Caco-2 (cell line): ENCODE data around the gene TWIST2. TPM values are rescaled to one million over a fixed set of nuclear protein-coding genes. Genes with fewer than 3 reads are reported as not detected.

Experiments used
- BruUV-seq: library from RNA; stranded (reverse); fragments of 400-500 nt; replicated peaks from 2 replicates; lab custom pipeline; 2021; lab: Mats Ljungman, UMichigan
- CTCF ChIA-PET: fragments of 300-600 bp; sonication (Branson Sonifier 250); formaldehyde crosslinking; loops from one replicate; lab custom pipeline; 2022; ENCODE audit warnings: antibody characterized with exemption; lab: Charles Lee
- POLR2A ChIA-PET: fragments of 300-600 bp; sonication (Branson Sonifier 250); formaldehyde crosslinking; loops from one replicate; lab custom pipeline; 2022; ENCODE audit warnings: antibody characterized with exemption; lab: Charles Lee
- DNase-seq, 2 experiments: peaks; one replicate each; pipeline versions ENCODE4 v3.0.0 to v3.0.0-alpha.2; 2020 to 2022
- H3K27me3 ChIP-seq: replicated peaks from 2 replicates; pipeline ENCODE4 v1.6.0; 2011; ENCODE audit warnings: low read length; ENCODE audit not compliant: control insufficient read depth, insufficient read depth
- H3K36me3 ChIP-seq: 2 replicates; pipeline ENCODE4 v1.5.1; 2011; ENCODE audit warnings: low read length; ENCODE audit not compliant: control insufficient read depth, insufficient read depth
- H3K4me1 ChIP-seq: fragments of 250-450 bp; sonication (Bioruptor Pico); 2 replicates; pipeline ENCODE4 v1.5.1; 2020; ENCODE audit warnings: mild to moderate bottlenecking
- H3K4me3 ChIP-seq: 2 replicates; pipeline ENCODE4 v1.5.1; 2011; ENCODE audit warnings: low read depth, mild to moderate bottlenecking, control low read depth, low read length
- H3K9me3 ChIP-seq: fragments of 250-450 bp; sonication (Bioruptor Pico); 2 replicates; pipeline ENCODE4 v1.5.1; 2020; ENCODE audit warnings: mild to moderate bottlenecking, moderate library complexity
- H3K27ac Mint-ChIP-seq: one replicate; pipeline ENCODE4 v1.8.0; 2022; ENCODE audit warnings: mixed read lengths; ENCODE audit not compliant: unreplicated experiment
- H3K27me3 Mint-ChIP-seq: one replicate; pipeline ENCODE4 v1.8.0; 2022; ENCODE audit warnings: mixed read lengths; ENCODE audit not compliant: insufficient read depth, unreplicated experiment
- H3K36me3 Mint-ChIP-seq: one replicate; pipeline ENCODE4 v1.8.0; 2022; ENCODE audit warnings: mild to moderate bottlenecking, mixed read lengths; ENCODE audit not compliant: insufficient read depth, unreplicated experiment
- H3K4me1 Mint-ChIP-seq: one replicate; pipeline ENCODE4 v1.8.0; 2022; ENCODE audit warnings: low read depth, mixed read lengths; ENCODE audit not compliant: unreplicated experiment
- H3K4me3 Mint-ChIP-seq: one replicate; pipeline ENCODE4 v1.8.0; 2022; ENCODE audit warnings: mild to moderate bottlenecking, moderate library complexity, mixed read lengths; ENCODE audit not compliant: unreplicated experiment
- H3K9me3 Mint-ChIP-seq: one replicate; pipeline ENCODE4 v1.8.0; 2022; ENCODE audit warnings: mixed read lengths; ENCODE audit not compliant: unreplicated experiment
- CTCF ChIP-seq, 2 experiments: fragments of 200-600 bp in 1 of 2; IDR thresholded peaks; 1 replicate in 1 of 2; 2 replicates in 1 of 2; pipeline versions ENCODE4 v1.5.1 to v1.8.0; 2011 to 2022; ENCODE audit warnings: antibody characterized with exemption in 1 of 2, control low read depth in 1 of 2, inconsistent platforms in 1 of 2, low read depth in 1 of 2, low read length in 1 of 2, mild to moderate bottlenecking in 1 of 2, moderate library complexity in 1 of 2; ENCODE audit not compliant: insufficient read depth in 1 of 2, severe bottlenecking in 1 of 2, unreplicated experiment in 1 of 2
- intact Hi-C: fragments of 100-400 bp; cut with micrococcal nuclease; formaldehyde crosslinking; loops from one replicate; pipeline ENCODE4 v1.10.0; 2022; ENCODE audit not compliant: unreplicated experiment
- total RNA-seq: library from RNA; stranded (reverse); gene quantifications from 2 replicates; pipeline ENCODE4 v1.2.3, GENCODE V29; 2022

Gene TWIST2
- total RNA-seq, 1 experiment from 2014 or later = not detected

DNA sequence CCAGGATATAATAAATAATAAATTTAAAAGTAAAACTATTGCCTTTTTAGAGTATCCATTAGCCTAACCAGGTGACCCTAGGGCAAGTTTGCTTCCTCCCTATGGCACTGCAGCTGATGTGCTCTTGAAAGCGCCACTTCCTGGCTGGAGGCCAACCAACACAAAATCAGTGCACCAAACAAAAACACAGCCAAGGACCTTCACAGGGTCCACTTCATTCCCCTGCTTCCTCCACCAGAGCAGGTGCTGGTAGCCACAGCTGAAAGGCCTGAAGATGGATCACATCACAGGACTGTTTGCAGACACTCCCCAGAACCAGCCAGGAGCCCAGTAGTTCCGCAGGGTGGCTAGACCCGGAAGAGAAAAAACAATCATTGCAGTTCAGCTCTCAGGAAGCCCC is 108.8 kb downstream of the TWIST2 start:
- H3K27me3 Mint-ChIP-seq = peaks cover 3% of the 10 kb centered on the region
- intact Hi-C loops = no loop called here
- no peaks in the 10 kb centered on the region for H3K9me3 ChIP-seq
- H3K4me3 ChIP-seq = no peak overlapping the region
- no peaks in the 10 kb centered on the region for H3K9me3 Mint-ChIP-seq
- no peaks in the 10 kb centered on the region for H3K36me3 Mint-ChIP-seq
- no peaks in the 10 kb centered on the region for H3K36me3 ChIP-seq
- no peaks in the 10 kb centered on the region for H3K27me3 ChIP-seq
- H3K4me1 Mint-ChIP-seq = no peaks in the 10 kb centered on the region
- no peak for DNase-seq
- ChIA-PET POLR2A (no interaction called here), CTCF (no interaction called here)
- BruUV-seq = no TSS peak
- no peak for TF ChIP-seq CTCF (IDR thresholded peaks at IDR 0.05; ENCODE audit: insufficient read depth in 1 of 2, low read depth in 1 of 2, low read length in 1 of 2, severe bottlenecking in 1 of 2, unreplicated experiment in 1 of 2)
- no peak overlapping the region for H3K4me3 Mint-ChIP-seq
- H3K4me1 ChIP-seq = no peaks in the 10 kb centered on the region
- no peak overlapping the region for H3K27ac Mint-ChIP-seq
